H1 (cell line): ENCODE data around the gene TXNDC5.

Experiments used
- BRCA1 ChIP-seq: IDR thresholded peaks from 2 replicates; pipeline ENCODE4 v1.6.1; 2012; ENCODE audit warnings: low read depth, low read length, improper control_type of control experiment
- CTCF ChIP-seq, 3 experiments: IDR thresholded peaks; 1 replicate in 2 of 3; 2 replicates in 1 of 3; pipeline versions ENCODE4 v1.5.1 to v1.6.1; 2011; ENCODE audit warnings: low read length in 3 of 3, mild to moderate bottlenecking in 3 of 3, inconsistent platforms in 2 of 3, low read depth in 1 of 3, moderate library complexity in 1 of 3; ENCODE audit not compliant: insufficient read depth in 1 of 3; ENCODE audit errors: control extremely low read depth in 1 of 3
- EZH2 ChIP-seq: fragments of 200-600 bp; sonication (generic); IDR thresholded peaks from 2 replicates; pipeline ENCODE4 v1.7.1; 2012; ENCODE audit warnings: low read depth, mild to moderate bottlenecking, moderate library complexity, low read length, inconsistent platforms; ENCODE audit not compliant: severe bottlenecking
- TAF1 ChIP-seq: IDR thresholded peaks from 2 replicates; pipeline ENCODE4 v1.6.1; 2011; ENCODE audit warnings: mild to moderate bottlenecking, low read depth, low read length

GRCh38 chr6:7896465-7896987 lies 14.1 kb downstream of the TXNDC5 start:
- TF ChIP-seq BRCA1 (no peak), CTCF (IDR thresholded peaks at IDR 0.05; ENCODE audit: control extremely low read depth in 1 of 3, insufficient read depth in 1 of 3, low read depth in 1 of 3, low read length in 3 of 3) (no peak), TAF1 (no peak), EZH2 (no peak)
